ENCODE results near the gene VPS50.

GRCh38 chr7:93310346-93310745 is 78.2 kb downstream of the VPS50 start:
- TF ChIP-seq EZH2phosphoT487 (IDR thresholded peaks at IDR 0.05; ENCODE audit: insufficient read depth, low read depth): no peak
- no peak for TF ChIP-seq EZH2 (IDR thresholded peaks at IDR 0.05; ENCODE audit: insufficient read depth, poor library complexity, severe bottlenecking)

Data from GM23248 (cell line).